Measurements from ENCODE around the gene PCSK6. TPM values are rescaled to one million over a fixed set of nuclear protein-coding genes. Genes with fewer than 3 reads are reported as not detected.

The PCSK6 gene
- total RNA-seq, 4 donors from 2014 or later = 9.7 to 20.5 (median 13.1) TPM

- no peak for DNase-seq (ENCODE audit: low spot score)
- ATAC-seq (ENCODE audit: low FRiP score) = no peak
- no peak for TF ChIP-seq CTCF (IDR thresholded peaks at IDR 0.05)
Measured at GRCh38 chr15:101313041-101313761, 176.3 kb downstream of the PCSK6 start.

GRCh38 chr15:101310508-101310907, 179.0 kb downstream of the PCSK6 start:
- ATAC-seq (ENCODE audit: low FRiP score) (no peak), DNase-seq (ENCODE audit: low spot score) (no peak)
- TF ChIP-seq CTCF (IDR thresholded peaks at IDR 0.05) = no peak

- no peak for TF ChIP-seq CTCF (IDR thresholded peaks at IDR 0.05)
- no peak for DNase-seq (ENCODE audit: low spot score)
- no peak for ATAC-seq (ENCODE audit: low FRiP score)
Measured at GRCh38 chr15:101310161-101310480, 179.4 kb downstream of the PCSK6 start.

- TF ChIP-seq CTCF (IDR thresholded peaks at IDR 0.05) = no peak
- no peak for DNase-seq (ENCODE audit: low spot score)
- no peak for ATAC-seq (ENCODE audit: low FRiP score)
Measured at GRCh38 chr15:101309436-101310160, 179.9 kb downstream of the PCSK6 start.

- no peak for ATAC-seq (ENCODE audit: low FRiP score)
- DNase-seq (ENCODE audit: low spot score) = no peak
- no peak for TF ChIP-seq CTCF (IDR thresholded peaks at IDR 0.05)
Measured at GRCh38 chr15:101308604-101309435, 180.7 kb downstream of the PCSK6 start.

- TF ChIP-seq CTCF (IDR thresholded peaks at IDR 0.05) = no peak
- no peak for ATAC-seq (ENCODE audit: low FRiP score)
- no peak for DNase-seq (ENCODE audit: low spot score)
Measured at GRCh38 chr15:101307897-101308603, 181.5 kb downstream of the PCSK6 start.

Data from omental fat pad (tissue), 4 donors.